ENCODE results near the gene TTBK2. TPM values are rescaled to one million over a fixed set of nuclear protein-coding genes. Genes with fewer than 3 reads are reported as not detected.

The TTBK2 gene
- total and polyA plus RNA-seq, 9 donors: 5.2 to 28.7 (median 20.2) TPM

DNA sequence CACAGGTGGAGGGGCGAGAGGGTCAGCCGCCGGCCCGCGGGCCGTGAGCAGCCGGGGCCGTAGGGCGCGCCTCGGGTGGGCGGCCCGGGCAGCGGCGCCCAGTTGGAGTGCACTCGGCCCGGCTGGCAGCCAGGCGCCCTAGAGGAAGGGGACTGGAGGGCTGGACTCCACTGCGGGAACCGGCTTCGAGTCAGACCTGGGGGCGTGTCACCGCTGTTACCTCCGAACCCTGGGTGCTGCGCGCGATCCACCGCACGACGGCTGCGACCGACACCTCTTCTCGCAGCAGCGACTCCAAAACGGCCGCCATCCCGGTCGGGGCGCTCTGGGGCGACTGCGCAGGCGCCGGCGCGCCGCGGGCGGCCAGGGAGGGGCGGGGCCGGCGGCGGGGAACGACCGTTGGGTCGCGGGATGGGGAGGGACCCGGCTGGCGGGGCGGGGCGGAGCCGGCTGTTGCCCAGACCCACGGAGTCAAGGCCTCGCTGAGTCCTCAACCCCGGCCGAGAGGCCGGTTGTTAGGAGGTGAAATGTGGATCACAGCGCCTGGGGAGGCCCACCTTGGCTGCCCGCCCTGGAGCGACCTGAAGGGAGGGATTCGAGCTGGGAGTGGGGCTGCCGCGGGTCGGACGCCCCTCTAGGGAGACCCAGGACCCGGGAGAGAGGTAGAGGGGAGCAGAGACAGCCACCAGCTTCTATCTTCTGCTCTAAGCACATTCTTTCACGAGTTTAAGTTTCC is 183.6 kb downstream of the TTBK2 start, which contains the start of gene CDAN1:
CDAN1 (minus strand) TSS at position 336 of the 736 bp plus-strand sequence; CDS start at position 310, 26 bp downstream.
- Histone ChIP-seq H3K27me3 (no peaks in the 10 kb centered on the region), H3K27ac (peak within 1 kb of the TSS; percentile 78 to 93), H3K4me1 (ENCODE audit: insufficient read depth) (peaks cover 2% of the 10 kb centered on the region), H3K36me3 (no peaks in the 10 kb centered on the region), H3K9me3 (no peaks in the 10 kb centered on the region), H3K4me3 (peak within 1 kb of the TSS; percentile 75)
- DNase-seq: peak; percentile 94 to 97 (median 95)
- intact Hi-C loops (cut with DNase I): loop anchor here in 2 of 4 donors (10.0 kb wide), 1 partner anchor 188 kb away; the partner anchor contains the start of gene TTBK2 (in 2 of the 2)
- WGBS, 3 donors: 0% methylated on average over 38 to 76 of the region's 76 CpGs
- TF ChIP-seq, protein P1, sequence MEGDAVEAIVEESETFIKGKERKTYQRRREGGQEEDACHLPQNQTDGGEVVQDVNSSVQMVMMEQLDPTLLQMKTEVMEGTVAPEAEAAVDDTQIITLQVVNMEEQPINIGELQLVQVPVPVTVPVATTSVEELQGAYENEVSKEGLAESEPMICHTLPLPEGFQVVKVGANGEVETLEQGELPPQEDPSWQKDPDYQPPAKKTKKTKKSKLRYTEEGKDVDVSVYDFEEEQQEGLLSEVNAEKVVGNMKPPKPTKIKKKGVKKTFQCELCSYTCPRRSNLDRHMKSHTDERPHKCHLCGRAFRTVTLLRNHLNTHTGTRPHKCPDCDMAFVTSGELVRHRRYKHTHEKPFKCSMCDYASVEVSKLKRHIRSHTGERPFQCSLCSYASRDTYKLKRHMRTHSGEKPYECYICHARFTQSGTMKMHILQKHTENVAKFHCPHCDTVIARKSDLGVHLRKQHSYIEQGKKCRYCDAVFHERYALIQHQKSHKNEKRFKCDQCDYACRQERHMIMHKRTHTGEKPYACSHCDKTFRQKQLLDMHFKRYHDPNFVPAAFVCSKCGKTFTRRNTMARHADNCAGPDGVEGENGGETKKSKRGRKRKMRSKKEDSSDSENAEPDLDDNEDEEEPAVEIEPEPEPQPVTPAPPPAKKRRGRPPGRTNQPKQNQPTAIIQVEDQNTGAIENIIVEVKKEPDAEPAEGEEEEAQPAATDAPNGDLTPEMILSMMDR (IDR thresholded peaks at IDR 0.05): peak in 1 of 3 donors; percentile 14
- TF ChIP-seq POLR2A (IDR thresholded peaks at IDR 0.05): peak; percentile 83
- TF ChIP-seq EP300 (IDR thresholded peaks at IDR 0.05): no peak

DNA sequence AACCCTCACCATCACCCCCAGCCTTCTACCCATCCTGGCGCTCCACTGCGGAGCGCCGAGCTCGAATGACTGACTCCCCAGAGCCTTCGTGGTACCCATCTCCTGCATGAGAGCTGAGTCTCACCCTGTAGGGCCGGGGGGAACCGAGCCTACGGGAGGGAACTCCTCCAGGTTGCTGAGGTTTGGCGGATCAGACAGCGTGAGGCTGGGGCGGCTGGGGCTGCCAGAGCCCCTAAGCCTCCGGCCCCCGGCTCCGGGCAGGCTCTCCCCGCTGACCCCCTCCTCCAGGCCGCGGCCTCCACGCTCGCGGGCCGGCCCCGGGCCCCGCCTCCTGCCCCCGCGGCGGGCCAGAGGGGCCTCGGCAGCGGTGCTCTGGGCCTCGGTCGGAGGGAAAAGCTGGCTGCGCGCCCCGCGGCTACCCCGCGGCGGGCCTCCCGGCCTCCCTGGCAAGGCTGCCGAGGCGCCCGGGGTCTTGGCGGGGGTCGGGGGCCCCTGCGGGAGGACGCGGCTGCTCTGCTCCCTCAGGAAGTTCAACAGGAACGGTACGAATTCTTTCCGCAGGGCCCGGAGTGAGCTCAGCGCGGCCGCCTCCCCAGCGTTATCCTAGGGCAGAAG is 184.3 kb downstream of the TTBK2 start:
- 1% methylated on average over 45 to 55 of the region's 55 CpGs for WGBS, 3 donors
- H3K27me3 ChIP-seq: no peaks in the 10 kb centered on the region
- DNase-seq: peak; percentile 55 to 80 (median 64)
- H3K4me3 ChIP-seq: peak overlapping the region; percentile 75
- H3K4me1 ChIP-seq (ENCODE audit: insufficient read depth): peaks cover 2% of the 10 kb centered on the region
- no peak for TF ChIP-seq POLR2A (IDR thresholded peaks at IDR 0.05)
- TF ChIP-seq EP300 (IDR thresholded peaks at IDR 0.05): no peak
- TF ChIP-seq, protein P1 (IDR thresholded peaks at IDR 0.05): no peak
- no peaks in the 10 kb centered on the region for H3K36me3 ChIP-seq
- intact Hi-C loops (cut with DNase I): loop anchor here in 2 of 4 donors (10.0 kb wide), 1 partner anchor 189 kb away; the partner anchor contains the start of gene TTBK2 (in 2 of the 2)
- peak overlapping the region; percentile 78 to 93 for H3K27ac ChIP-seq
- no peaks in the 10 kb centered on the region for H3K9me3 ChIP-seq

DNA sequence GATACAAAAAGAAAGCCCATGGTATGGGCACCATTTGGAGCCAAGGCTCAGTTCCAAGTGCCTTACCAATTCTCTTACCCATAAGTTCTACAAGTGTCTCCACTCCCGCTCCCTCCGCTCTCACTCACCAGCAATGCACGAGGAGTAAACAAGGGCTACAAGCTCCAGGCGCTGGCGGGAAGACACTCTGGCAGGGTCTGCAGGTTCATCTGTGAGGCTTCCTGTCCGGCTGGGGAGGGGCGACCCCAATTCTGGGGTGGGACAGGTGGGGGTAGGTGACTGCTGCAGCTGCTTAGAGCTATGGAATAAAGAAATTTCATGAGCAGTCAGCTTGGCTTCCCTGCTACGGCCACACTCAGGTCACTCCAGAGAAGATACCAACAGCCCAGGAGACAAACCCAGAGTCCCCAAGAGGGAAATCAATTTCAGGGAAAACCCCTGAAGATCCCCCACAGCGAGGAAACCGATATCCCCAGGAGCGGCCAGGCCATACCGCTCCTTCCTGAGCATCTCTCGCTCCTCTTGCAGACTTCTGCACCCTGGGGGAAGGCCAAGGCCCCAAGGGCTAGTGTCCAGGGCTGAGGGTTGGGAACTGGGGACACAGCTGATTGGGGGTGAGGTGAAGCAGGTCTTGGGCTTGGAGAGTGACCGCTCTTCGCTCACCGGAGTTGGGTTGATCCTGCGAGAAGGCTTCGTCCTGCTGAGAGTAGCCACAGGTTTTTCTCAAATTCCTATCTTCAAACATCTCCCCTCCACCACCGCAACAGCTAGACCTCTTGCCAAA is 185.0 kb downstream of the TTBK2 start:
- no peak for DNase-seq
- Histone ChIP-seq H3K36me3 (no peaks in the 10 kb centered on the region), H3K4me3 (peak overlapping the region; percentile 75), H3K27me3 (no peaks in the 10 kb centered on the region), H3K27ac (peak overlapping the region; percentile 78 to 93), H3K4me1 (ENCODE audit: insufficient read depth) (peaks cover 2% of the 10 kb centered on the region), H3K9me3 (no peaks in the 10 kb centered on the region)
- 71 to 78% (median 74%) methylated on average over 19 of the region's 19 CpGs for WGBS, 3 donors
- TF ChIP-seq, protein P1 (IDR thresholded peaks at IDR 0.05): no peak
- no peak for TF ChIP-seq EP300 (IDR thresholded peaks at IDR 0.05)
- no peak for TF ChIP-seq POLR2A (IDR thresholded peaks at IDR 0.05)
- intact Hi-C loops (cut with DNase I): loop anchor here in 2 of 4 donors (10.0 kb wide), 1 partner anchor 189 kb away; the partner anchor contains the start of gene TTBK2 (in 2 of the 2)
